ENCODE measurements around the gene ESPN.

- TF ChIP-seq POLR2AphosphoS5 (IDR thresholded peaks at IDR 0.05; ENCODE audit: low read depth, low read length) (no peak), TAF1 (IDR thresholded peaks at IDR 0.05; ENCODE audit: borderline replicate concordance, low read depth, low read length) (no peak)
Measured at GRCh38 chr1:6450005-6450450, 25.5 kb downstream of the ESPN start.

Measured in GM12892 (cell line).